ENCODE measurements around the gene TCFL5.

The TCFL5 gene

DNA sequence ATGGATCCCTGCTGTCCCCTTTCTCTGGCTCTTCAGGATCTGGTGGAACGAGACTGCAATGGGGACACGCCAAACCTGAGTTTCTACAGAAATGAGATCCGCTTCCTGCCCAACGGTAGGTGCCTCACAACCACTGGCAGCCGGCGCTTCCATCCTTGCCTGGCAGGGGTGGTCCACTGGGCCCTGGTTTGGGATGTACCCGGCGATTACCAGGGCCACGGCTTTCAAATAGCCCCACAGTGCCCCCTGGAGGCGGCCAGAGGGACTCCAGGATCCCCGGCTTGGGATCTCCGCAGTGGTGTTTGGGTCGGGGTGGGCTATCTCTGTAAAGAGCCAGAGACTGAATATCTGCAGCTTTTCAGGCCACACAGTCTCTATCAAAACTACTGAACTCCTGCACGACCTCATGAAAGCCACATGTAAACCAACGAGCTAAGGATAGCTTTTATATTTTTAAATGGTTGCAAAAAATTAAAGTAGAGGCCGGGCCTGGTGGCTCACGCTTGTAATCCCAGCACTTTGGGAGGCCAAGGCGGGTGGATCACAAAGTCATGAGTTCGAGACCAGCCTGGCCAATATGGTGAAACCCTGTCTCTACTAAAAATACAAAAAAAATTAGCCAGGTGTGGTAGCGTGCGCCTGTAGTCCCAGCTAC, 53.3 kb downstream of the TCFL5 start:
- peak; percentile 92 for DNase-seq

DNA sequence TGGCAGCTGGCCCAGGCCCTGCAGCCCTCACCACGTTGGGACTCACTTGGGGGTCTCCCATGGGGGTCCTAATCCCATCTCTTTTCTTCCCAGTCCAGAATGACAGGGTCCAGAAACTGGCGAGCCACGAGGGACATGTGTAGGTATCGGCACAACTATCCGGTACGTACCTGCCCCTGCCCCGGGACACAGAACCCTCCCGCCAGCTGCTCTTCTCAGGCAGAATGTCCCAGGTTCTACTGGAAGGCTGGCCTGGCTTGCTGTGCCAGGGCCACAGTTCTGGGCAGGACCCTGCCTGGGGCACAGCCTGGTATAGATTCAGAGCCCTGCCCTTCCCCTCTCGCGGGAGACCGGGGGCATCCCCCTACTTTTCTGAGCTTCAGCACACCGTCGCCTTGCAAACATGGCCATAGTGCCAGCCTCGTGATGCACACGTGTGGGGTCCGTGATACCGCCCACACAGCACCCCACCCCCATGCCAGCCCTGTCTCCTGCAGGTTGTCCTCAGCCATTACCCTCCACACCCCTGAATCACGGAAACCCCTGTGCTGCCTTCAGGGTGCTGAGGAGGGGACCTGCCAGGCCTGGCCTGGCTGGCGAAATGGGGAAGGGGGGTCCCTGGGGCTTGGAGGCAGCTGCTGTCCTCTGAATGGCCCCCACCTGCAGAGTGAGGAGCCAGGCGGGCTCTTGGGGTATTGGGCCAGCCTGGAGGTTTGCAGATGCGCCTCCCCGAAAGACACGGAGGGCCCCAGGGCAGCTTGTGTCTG, 54.0 kb downstream of the TCFL5 start:
- DNase-seq, result no peak

DNA sequence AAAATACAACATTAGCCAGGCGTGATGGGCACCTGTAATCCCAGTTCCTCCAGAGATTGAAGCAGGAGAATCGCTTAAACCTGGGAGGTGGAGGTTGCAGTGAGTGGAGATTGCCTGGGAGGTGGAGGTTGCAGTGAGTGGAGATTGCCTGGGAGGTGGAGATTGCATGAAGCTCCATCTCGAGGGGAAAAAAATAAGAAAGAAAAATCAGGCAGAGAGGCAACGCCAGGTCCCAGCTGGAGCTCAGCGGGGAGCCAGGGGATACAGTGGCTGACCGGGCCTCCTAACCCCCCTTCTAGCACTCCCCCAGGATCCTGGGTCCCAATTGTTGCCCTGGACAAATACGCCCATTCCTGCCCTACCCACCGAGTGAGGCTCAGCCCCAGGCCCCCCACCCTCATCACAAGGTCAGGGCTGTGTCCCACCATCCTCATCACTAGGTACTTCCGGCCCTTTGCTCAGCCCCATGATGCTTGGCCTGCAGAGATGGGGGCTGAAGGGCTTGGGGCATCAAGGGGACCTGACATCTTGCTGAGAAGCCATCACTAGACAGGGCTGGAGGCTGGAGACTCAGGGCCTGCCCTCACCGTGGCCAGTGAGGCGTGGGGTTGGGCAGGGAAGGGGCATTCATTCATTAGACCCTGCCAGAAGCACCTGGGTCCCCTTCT, 55.1 kb downstream of the TCFL5 start:
- no peak for DNase-seq

DNA sequence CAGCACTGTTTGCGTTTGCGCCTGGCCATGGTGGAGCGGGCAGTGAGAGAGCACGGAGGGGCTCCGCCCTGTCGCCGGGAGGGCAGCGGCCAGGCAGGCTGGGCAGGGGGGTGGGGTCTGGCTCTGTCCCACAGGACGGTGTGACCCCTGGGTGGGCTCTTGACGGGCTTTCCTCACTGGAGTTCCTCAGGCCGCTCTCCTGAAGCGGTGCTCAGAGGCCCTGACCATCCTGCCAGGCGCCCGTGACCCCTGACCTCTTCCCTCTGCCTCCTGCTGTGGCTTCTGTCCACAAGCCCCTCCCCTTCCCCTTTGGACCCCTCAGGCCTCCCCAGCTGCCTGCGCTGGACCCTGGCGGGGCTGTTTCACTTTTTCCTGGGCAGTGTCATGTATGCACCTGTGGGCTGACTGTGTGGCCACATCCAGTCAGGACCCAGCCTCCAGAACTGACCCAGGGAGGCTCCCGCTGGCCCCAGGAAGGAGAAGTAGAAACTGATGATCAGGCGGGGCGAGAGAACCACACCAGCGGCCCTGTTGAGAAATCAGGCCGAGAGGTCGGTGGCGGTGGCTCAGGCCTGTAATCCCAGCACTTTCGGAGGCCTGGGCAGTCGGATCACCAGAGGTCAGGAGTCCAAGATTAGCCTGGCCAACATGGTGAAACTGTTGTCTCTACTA, 55.8 kb downstream of the TCFL5 start:
- DNase-seq, result no peak

DNA sequence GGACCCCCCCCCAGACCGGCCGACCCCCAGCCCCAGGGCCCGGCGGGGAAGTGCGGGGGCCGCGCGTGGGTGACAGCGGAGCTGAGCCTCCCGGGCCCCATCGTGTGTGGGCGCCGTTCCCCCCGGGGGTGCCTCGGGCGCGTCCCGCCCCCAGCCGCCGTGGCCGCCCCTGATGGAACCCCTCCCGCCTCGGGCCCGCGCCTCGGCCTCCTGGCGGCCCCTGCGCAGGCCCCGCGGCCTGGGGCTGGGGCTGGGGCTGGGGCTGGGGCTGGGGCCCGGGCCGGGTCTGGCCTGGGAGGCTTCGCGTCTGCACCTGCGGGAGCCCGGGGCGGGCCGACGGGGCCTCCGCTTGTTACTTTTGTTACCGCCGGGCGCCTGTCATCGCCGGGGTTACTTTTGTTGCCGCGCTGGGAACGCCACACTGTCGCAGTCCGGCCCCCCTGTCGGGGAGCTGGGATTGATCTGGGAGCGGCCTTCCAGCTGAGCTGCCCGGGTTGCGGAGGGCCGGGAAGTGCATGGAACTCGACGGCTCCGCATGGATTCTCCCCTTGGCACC, 56.4 kb downstream of the TCFL5 start:
- no peak for DNase-seq

DNA sequence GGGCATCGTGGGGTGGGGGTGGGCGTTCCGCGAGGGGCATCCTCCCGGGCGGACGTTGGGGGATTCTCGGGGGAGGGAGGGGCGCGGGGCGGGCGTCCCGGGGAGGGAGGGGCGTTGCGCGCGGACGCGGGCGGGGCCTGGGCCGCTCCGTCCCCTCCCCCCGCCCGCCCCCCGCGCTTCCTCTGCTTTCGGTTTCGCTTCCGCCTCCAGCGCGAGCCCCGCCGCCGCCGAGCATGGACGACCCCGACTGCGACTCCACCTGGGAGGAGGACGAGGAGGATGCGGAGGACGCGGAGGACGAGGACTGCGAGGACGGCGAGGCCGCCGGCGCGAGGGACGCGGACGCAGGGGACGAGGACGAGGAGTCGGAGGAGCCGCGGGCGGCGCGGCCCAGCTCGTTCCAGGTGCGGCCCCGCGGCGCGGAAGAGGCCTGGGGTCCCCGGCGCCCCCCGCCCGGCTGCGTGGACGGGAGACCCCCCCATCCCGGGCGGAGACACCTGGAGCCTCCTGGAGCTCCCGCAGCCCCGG, 56.9 kb downstream of the TCFL5 start, which contains the start of gene OGFR:
OGFR (plus strand) TSS at position 209 of the 528 bp plus-strand sequence; CDS start at position 234, 25 bp downstream.
- DNase-seq, result peak; percentile 89

DNA sequence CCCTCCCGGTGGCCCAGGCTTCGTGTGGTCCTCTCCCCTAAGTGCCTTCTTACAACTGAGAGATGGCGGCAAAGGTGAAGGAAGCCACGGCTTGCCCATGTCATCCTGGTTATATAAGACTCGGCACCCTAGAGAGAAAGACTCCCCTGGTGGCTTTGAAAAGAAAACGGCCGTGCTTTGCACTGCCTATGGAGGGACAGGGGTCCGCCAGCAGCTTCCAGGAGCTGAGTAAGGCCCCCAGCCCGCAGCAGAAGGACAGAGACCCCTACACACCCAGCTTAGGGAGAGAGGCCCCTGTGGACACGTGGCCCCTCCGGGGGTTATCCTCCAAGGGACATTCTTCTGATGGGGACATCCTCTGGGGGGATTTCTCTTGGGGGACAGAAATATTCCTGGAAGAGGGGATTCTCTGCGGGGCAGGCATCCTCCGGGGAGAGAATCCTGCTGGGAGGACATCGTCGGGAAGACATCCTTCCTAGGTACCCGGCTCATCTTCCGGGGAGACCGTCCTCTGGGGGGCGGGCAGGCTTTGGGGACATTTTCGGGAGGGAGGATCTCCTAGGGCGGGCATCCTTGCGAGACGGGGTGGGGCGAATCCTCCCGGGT, 57.5 kb downstream of the TCFL5 start:
- peak; percentile 80 for DNase-seq

DNA sequence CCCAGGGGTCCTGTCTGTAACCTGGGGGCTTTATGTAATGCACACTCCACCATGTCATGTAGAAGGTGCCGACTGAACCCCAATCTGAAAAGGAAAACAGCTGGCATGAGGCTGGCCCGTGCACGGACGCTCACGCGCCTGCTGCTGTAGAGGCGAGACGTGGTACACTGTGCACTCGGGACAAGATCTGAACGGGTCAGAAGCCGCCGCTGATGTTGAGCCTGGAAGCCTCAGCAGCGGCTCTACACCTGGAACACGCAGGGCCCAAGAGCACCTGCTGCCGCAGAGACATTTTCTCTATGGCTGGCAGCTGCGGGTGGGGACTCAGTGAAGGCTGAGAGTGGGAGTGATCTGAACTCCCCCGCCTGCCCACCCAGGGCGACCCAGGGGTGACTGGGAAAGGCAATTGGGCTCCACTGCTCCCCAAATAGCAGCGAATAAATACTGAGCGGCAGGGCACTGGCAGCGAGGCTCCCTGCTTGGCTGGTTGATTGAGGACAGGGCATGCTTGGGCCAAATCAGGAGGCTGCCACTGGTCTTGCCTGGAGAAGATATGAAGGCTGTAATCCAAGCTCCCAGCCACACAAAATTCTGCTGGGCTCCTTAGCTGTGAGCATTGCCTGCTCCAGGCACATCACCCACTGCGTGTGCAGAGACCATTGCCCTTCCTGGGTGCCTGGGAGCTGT, 59.5 kb downstream of the TCFL5 start:
- DNase-seq, result no peak

DNA sequence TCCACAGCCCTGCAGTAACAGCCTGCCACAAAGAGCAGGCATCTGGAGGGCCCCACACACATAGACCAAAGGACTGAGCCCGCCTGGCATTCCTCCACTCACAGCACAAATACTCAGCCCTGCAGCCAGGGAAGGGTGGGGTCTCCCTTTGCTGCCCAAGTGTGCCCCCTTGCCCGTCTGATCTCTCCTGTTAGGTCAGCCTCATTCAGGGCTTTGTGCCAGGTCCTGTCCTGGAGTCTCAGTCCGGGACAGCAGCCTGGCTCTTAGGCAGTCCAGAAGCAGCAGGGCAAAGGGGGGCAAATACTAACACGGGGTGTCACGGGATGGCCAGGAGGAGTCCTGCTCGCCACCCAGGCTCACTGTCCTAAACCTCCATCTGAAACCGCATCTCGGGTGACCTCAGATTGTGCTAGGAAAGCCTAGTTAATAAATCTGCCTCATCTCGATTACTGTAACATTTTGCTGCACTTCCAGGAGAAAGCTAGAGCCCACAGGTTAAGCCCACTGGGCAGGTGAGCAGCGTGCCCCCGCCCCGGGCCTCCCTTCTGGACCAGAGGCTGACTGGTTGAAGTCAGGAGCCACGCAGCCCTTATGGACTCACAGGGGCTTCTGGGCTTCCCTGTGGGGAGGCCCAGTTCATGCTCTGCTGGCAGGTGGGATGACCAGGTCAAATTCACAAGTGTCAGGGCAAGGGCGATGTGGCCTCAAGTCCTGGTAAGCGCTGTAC, 60.2 kb downstream of the TCFL5 start:
- DNase-seq, result no peak

DNA sequence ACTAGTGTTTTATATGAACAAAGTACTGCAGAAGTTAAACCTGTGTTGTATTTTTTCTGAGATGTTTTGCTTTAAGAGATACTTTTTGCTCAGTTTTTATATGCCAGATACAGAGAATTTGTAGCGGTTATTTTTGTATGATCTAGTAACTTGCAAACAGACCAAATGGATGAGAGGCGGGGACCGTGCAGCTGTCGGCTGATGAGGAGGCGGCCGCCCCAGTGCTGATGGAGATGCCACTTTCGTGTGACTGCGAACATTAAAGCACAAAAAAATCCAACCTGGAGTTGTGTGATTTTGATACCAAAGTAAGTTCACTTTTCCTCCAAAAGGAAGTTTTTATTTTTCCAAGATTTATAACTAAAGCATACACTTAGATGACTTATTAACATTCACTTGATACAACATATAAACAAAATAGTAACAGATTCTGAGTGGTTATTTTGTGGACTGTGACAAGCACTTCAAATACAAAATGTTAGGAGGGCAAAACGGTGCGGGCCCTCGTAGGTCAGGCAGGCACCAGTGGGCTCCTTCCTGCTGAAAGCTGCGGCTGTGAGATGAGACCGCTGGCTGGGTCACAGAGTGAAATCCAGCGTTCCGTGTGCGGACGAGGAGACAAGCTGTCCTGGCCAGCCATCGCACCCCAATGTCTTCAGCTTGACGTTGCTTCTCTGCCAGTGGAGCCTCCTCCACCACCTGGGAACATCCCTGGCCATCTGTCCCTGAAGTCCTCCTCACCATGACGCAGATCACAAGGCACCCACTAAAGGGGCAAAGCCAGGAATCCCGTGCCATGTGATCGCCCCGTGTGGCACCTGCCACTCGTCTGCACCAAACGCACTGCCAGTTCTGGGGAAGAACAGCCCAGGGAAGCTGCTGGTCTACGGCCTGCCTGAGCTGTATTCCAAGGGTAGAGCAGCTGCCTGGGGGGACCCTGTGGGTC, 61.0 kb downstream of the TCFL5 start:
- no peak for DNase-seq

DNA sequence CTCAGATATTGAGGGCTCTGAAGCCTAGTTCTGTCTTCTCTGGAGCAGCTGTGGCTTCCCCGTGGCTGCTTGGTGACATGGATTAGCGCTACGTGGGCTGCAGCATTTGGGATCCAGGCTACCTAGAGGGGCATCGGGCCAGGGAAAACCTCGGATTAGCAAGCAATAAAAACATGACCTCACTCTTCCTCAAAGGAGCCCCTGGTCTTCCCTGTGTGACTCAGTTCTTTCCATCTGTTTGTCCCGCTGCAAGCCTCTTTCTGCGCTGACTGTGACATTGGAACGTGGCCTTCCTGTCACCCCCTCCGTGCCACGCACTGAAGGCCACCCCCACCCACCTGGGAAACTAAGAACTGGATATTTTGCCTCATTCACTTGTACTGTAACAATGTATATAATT, 61.7 kb downstream of the TCFL5 start:
- DNase-seq, result no peak

DNA sequence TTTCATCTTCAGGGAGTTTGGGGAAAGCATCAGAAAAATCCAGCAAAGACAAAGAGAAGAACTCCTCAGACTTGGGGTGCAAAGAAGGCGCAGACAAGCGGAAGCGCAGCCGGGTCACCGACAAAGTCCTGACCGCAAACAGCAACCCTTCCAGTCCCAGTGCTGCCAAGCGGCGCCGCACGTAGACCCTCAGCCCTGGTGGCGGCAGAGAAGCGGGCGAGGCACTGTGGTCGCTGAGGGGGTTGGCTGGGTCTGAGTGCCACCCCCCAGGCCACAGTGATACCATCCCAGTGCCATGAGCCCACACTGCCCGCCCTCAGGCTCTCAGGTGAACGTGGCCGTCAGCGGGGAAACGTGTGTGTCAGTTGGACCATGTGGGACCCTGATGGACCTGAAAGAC, 62.2 kb downstream of the TCFL5 start:
- DNase-seq, result no peak

DNA sequence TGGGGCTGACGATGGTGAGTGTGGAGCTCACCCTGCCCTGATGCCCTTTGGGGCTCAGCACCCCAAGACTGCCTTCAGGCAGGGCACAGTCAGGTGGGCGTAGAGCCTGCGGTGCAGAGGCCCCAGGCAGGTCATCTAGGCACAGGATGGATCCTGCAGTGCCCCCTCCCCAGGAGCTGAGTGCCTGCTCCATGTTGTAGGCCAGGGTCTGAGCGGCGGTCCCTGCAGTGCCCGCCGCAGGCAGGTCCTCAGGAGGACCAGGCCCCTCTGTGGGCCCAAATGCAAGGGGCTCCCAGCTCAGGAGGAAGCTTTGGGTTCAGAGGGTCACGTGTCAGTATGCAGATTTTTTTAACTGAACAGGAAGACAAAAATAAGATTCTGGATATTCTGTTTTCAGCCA, 62.6 kb downstream of the TCFL5 start:
- no peak for DNase-seq

DNA sequence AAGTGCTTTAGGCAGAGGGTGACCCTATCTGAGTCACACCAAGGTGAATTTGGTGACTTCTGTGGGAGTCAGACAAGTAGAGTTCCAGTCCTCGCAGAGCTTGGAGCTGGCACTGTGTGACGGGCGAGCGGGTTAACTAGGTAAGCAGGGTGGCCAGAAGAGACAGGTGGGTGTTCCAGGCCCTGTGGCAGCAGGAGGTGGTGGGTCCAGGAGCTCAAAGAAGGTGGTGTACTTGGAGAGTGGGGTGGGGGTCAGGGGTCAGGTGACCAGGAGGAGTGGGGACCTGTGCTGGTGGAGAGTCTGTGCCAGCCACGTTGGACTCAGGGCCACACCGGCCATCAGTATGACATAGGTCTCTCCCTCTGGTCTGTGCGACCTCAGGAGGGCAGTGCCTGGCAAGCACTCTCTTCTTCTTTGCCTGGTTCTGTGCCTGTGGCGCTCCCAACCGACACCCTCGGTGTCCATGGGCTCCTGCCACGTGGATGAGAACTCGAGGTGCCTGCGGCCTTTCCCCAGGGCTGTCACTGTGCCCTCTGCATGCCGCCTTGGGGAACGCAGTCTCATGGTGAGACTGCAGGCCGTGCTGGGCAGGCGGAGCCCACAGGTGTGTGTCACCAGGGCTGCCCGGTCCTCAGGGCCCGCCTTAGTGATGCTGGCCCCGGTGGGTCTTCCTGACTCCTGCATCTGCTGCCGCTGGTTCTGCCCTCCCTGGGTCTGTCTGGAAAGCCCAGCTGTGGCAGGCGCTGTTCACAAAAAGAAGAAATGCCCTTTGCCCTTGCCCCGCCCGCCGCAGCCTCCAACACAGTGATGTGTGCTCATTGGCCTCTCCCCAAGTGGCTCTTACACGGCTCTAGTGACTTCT, 63.7 kb downstream of the TCFL5 start:
- no peak for DNase-seq

DNA sequence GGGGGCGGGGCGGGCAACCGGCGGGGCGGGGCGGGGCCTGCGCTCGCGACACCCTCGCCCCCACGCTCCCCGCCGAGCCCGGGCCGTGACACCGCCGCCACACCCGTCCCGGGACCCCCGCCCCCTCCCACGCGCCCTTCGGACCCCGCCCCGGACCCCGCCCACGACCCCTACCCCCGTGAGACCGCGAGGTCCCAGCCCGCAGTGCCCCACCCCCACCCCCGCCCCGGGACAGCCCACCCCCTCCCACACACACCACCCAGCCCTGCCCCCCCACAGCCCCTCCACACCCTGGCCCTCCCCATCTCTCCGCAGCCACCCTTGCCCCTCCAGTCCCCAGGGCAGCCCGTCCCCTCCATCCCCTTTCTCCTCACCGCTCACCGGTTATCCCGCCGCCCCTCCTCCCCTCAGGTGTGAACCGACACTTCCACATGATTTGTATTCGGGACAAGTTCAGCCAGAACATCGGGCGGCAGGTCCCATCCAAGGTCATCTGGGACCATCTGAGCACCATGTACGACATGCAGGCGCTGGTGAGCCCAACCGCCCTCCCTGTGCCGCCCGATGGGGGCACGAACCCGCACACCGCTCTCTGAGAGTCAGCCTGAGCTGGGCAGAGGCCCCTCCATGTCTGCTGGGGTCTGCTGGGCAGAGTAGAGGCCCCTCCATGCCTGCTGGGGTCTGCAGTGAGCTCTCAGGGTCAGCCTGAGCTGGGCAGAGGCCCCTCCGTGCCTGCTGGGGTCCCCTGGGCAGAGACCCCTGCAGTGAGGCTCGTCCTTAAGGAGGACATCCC, 64.7 kb downstream of the TCFL5 start:
- no peak for DNase-seq

DNA sequence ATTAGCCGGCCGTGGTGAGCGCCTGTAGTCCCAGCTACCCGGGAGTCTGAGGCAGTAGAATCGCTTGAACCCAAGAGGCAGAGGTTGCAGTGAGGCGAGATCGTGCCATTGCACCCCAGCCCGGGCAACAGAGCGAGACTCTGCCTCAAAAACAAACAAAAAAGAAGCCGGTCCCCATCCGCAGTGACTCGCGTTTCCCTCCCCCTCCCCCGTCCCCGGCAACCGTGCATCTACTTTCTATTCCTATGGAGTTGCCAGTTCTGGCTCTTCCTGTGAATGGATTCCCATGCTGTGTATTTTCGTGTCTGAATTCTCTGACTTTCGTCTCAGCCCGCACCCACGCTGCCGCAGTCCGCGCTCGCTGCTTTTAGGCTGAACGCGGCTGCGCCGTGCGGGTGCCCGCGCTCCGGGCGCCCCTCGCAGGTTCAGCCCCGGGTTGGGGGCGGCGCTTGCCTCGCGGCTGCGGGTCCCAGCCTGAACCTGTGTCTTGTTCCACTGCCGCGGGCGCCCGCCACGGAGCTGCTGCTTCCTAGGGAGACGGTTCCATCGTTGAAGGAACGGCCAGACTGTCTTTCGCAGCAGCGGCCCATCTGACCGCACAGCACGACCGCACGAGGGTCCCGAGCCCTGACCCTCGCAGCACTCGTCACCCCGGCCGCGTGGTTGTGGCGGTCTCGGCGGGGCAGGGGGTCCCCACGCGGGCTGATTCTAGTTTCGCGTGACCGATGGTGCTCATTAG, 66.4 kb downstream of the TCFL5 start:
- peak; percentile 88 for DNase-seq

Data from activated CD8-positive, alpha-beta memory T cell treated with anti-CD3 and anti-CD28 coated beads for 24 hours (primary cell).